H1 (cell line): ENCODE results near the gene KIF26A. TPM values are rescaled to one million over a fixed set of nuclear protein-coding genes. Genes with fewer than 3 reads are reported as not detected.

Experiments
- CTCF ChIA-PET: fragments of 300-600 bp; sonication (Branson Sonifier 250); formaldehyde crosslinking; loops from one replicate; lab custom pipeline; 2021; ENCODE audit not compliant: partially characterized antibody; lab: Charles Lee
- POLR2A ChIA-PET: fragments of 300-600 bp; sonication (Branson Sonifier 250); formaldehyde crosslinking; loops from one replicate; lab custom pipeline; 2021; ENCODE audit warnings: inconsistent platforms; ENCODE audit not compliant: partially characterized antibody; lab: Charles Lee
- DNase-seq, 2 experiments: peaks; one replicate each; pipeline versions ENCODE4 v3.0.0 to v3.0.0-alpha.2; 2010 to 2022; ENCODE audit warnings: low spot score in 2 of 2, low read depth in 1 of 2, mixed read lengths in 1 of 2
- FAIRE-seq: peaks from 2 replicates; lab custom pipeline; 2011; peaks lifted over from hg19 to GRCh38; lab: Jason Lieb, UNC
- H2AFZ ChIP-seq: 2 replicates; pipeline ENCODE4 v1.8.1; 2012; ENCODE audit warnings: low read length, inconsistent platforms
- H2AK5ac ChIP-seq: 2 replicates; pipeline ENCODE4 v1.6.1; 2013; ENCODE audit warnings: low read depth, low read length
- H2BK120ac ChIP-seq: replicated peaks from 2 replicates; pipeline ENCODE3; 2013; ENCODE audit warnings: low read depth, low read length, inconsistent platforms
- H2BK12ac ChIP-seq: 2 replicates; pipeline ENCODE4 v1.6.1; 2013; ENCODE audit warnings: low read depth, low read length
- H2BK15ac ChIP-seq: 2 replicates; pipeline ENCODE4 v1.6.1; 2013; ENCODE audit warnings: low read length
- H2BK20ac ChIP-seq: 2 replicates; pipeline ENCODE4 v1.6.1; 2013; ENCODE audit warnings: low read length
- H2BK5ac ChIP-seq: 2 replicates; pipeline ENCODE4 v1.6.1; 2013; ENCODE audit warnings: low read depth, low read length
- H3K14ac ChIP-seq: 2 replicates; pipeline ENCODE4 v1.6.1; 2013; ENCODE audit warnings: inconsistent platforms; ENCODE audit not compliant: insufficient read length
- H3K18ac ChIP-seq: 2 replicates; pipeline ENCODE4 v1.6.1; 2013; ENCODE audit warnings: low read length; ENCODE audit errors: extremely low read depth
- H3K23ac ChIP-seq: 2 replicates; pipeline ENCODE4 v1.6.1; 2013; ENCODE audit warnings: inconsistent platforms; ENCODE audit not compliant: insufficient read length
- H3K23me2 ChIP-seq: 2 replicates; pipeline ENCODE4 v1.6.1; 2013; ENCODE audit warnings: low read depth, low read length
- H3K27ac ChIP-seq: 2 replicates; pipeline ENCODE4 v1.6.1; 2011; ENCODE audit warnings: low read depth, low read length, inconsistent platforms
- H3K27me3 ChIP-seq, 4 experiments: replicated peaks in 1 of 4; 1 replicate in 1 of 4; 2 replicates in 3 of 4; pipeline versions ENCODE4 v1.6.1 to v1.8.1; 2011 to 2013; ENCODE audit warnings: low read length in 3 of 4, mild to moderate bottlenecking in 3 of 4, inconsistent platforms in 2 of 4, mixed read lengths in 2 of 4, moderate library complexity in 1 of 4; ENCODE audit not compliant: control insufficient read depth in 3 of 4, insufficient read depth in 3 of 4; ENCODE audit errors: extremely low read depth in 1 of 4
- H3K36me3 ChIP-seq, 4 experiments: 2 replicates each; pipeline versions ENCODE4 v1.6.1 to v1.8.1; 2011 to 2013; ENCODE audit warnings: mild to moderate bottlenecking in 4 of 4, low read length in 3 of 4, moderate library complexity in 2 of 4, control low read depth in 1 of 4, inconsistent platforms in 1 of 4; ENCODE audit not compliant: insufficient read depth in 4 of 4, control insufficient read depth in 2 of 4
- H3K4ac ChIP-seq: replicated peaks from 2 replicates; pipeline ENCODE3; 2013; ENCODE audit warnings: low read length, low read depth, mixed read lengths, inconsistent platforms; ENCODE audit not compliant: insufficient read length
- H3K4me1 ChIP-seq, 4 experiments: replicated peaks in 1 of 4; 1 replicate in 1 of 4; 2 replicates in 3 of 4; pipeline versions ENCODE4 v1.6.1 to v1.8.1; 2011 to 2013; ENCODE audit warnings: low read length in 3 of 4, inconsistent platforms in 2 of 4, mixed read lengths in 1 of 4; ENCODE audit not compliant: insufficient read depth in 4 of 4, control insufficient read depth in 3 of 4
- H3K4me2 ChIP-seq, 2 experiments: 2 replicates each; pipeline versions ENCODE4 v1.6.1 to v1.8.1; 2011 to 2013; ENCODE audit warnings: low read depth in 2 of 2, low read length in 2 of 2, control low read depth in 1 of 2, inconsistent platforms in 1 of 2, mild to moderate bottlenecking in 1 of 2; ENCODE audit not compliant: insufficient read depth in 1 of 2
- H3K4me3 ChIP-seq, 4 experiments: fragments of 200-600, 300-600 bp in 1 of 4; sonication (generic), shearing (Covaris generic), sonication (Bioruptor Twin) in 1 of 4; 2 replicates each; pipeline versions ENCODE4 v1.5.1 to v1.8.1; 2011 to 2016; ENCODE audit warnings: low read length in 4 of 4, low read depth in 3 of 4, control low read depth in 2 of 4, inconsistent platforms in 2 of 4, mild to moderate bottlenecking in 2 of 4, mixed read lengths in 1 of 4, moderate library complexity in 1 of 4; ENCODE audit not compliant: insufficient read depth in 2 of 4; ENCODE audit errors: extremely low read depth in 1 of 4
- H3K56ac ChIP-seq: replicated peaks from 2 replicates; pipeline ENCODE3; 2013; ENCODE audit warnings: low read depth, mild to moderate bottlenecking, mixed read lengths, low read length, inconsistent platforms; ENCODE audit not compliant: insufficient read length
- H3K79me1 ChIP-seq: 2 replicates; pipeline ENCODE4 v1.6.1; 2013; ENCODE audit warnings: low read depth, low read length, control low read depth
- H3K79me2 ChIP-seq, 2 experiments: 2 replicates each; pipeline versions ENCODE4 v1.6.1 to v1.8.1; 2012 to 2013; ENCODE audit warnings: low read length in 2 of 2, mild to moderate bottlenecking in 2 of 2, inconsistent platforms in 1 of 2; ENCODE audit not compliant: insufficient read depth in 2 of 2, control insufficient read depth in 1 of 2
- H3K9ac ChIP-seq, 4 experiments: replicated peaks in 1 of 4; 1 replicate in 1 of 4; 2 replicates in 3 of 4; pipeline versions ENCODE4 v1.6.1 to v1.8.1; 2011 to 2013; ENCODE audit warnings: low read depth in 3 of 4, low read length in 3 of 4, control low read depth in 2 of 4, mild to moderate bottlenecking in 2 of 4, moderate library complexity in 2 of 4, inconsistent platforms in 1 of 4; ENCODE audit errors: extremely low read depth in 1 of 4
- H3K9me3 ChIP-seq, 2 experiments: 2 replicates each; pipeline versions ENCODE4 v1.6.1 to v1.8.1; 2012 to 2013; ENCODE audit warnings: mild to moderate bottlenecking in 2 of 2, moderate library complexity in 2 of 2, control low read depth in 1 of 2, inconsistent platforms in 1 of 2, low read depth in 1 of 2, low read length in 1 of 2, mixed read lengths in 1 of 2; ENCODE audit not compliant: insufficient read depth in 2 of 2
- H4K20me1 ChIP-seq, 2 experiments: replicated peaks in 1 of 2; 2 replicates each; pipeline versions ENCODE3 to v1.8.1; 2011 to 2013; ENCODE audit warnings: inconsistent platforms in 2 of 2, low read length in 2 of 2, mild to moderate bottlenecking in 1 of 2; ENCODE audit not compliant: insufficient read depth in 2 of 2, control insufficient read depth in 1 of 2
- H4K5ac ChIP-seq: 2 replicates; pipeline ENCODE4 v1.6.1; 2013; ENCODE audit warnings: low read length, low read depth, mixed read lengths, inconsistent platforms; ENCODE audit not compliant: insufficient read length
- H4K8ac ChIP-seq: 2 replicates; pipeline ENCODE4 v1.8.0; 2013; ENCODE audit warnings: mild to moderate bottlenecking, moderate library complexity, low read length, inconsistent platforms; ENCODE audit not compliant: insufficient read depth; ENCODE audit errors: extremely low read depth
- H4K91ac ChIP-seq: replicated peaks from 2 replicates; pipeline ENCODE3; 2013; ENCODE audit warnings: low read length, mixed read lengths, inconsistent platforms; ENCODE audit not compliant: insufficient read length
- ASH2L ChIP-seq: fragments of 200-600, 300-600 bp; sonication (generic); IDR thresholded peaks from one replicate; pipeline ENCODE4 v1.7.1; 2017; ENCODE audit warnings: low read length
- BRCA1 ChIP-seq: IDR thresholded peaks from 2 replicates; pipeline ENCODE4 v1.6.1; 2012; ENCODE audit warnings: low read depth, low read length, improper control_type of control experiment
- CBX5 ChIP-seq: fragments of 300-800, 300-1000 bp; sonication (generic); IDR thresholded peaks from 2 replicates; pipeline ENCODE4 v1.7.1; 2016; ENCODE audit warnings: antibody characterized with exemption, low read length, low read depth
- CREB1 ChIP-seq: IDR thresholded peaks from 2 replicates; pipeline ENCODE4 v1.6.1; 2012; ENCODE audit warnings: inconsistent platforms
- EGR1 ChIP-seq: IDR thresholded peaks from 2 replicates; pipeline ENCODE4 v1.6.1; 2011; ENCODE audit warnings: low read depth, low read length, borderline replicate concordance
- JUN ChIP-seq: IDR thresholded peaks from 2 replicates; pipeline ENCODE4 v1.6.1; 2011; ENCODE audit warnings: low read depth, mild to moderate bottlenecking, improper control_type of control experiment, low read length
- NANOG ChIP-seq: IDR thresholded peaks from 2 replicates; pipeline ENCODE4 v1.6.1; 2011; ENCODE audit warnings: low read length, low read depth, mild to moderate bottlenecking, inconsistent platforms; ENCODE audit not compliant: insufficient read depth, poor library complexity, severe bottlenecking
- POLR2A ChIP-seq, 2 experiments: IDR thresholded peaks; 1 replicate in 1 of 2; 2 replicates in 1 of 2; pipeline ENCODE4 v1.6.1; 2011; ENCODE audit warnings: low read depth in 2 of 2, low read length in 2 of 2, mild to moderate bottlenecking in 2 of 2; ENCODE audit errors: control extremely low read depth in 1 of 2
- POU5F1 ChIP-seq: IDR thresholded peaks from 2 replicates; pipeline ENCODE4 v1.6.1; 2011; ENCODE audit warnings: low read depth, mild to moderate bottlenecking, low read length, moderate library complexity
- RFX5 ChIP-seq: IDR thresholded peaks from 2 replicates; pipeline ENCODE4 v1.6.1; 2011; ENCODE audit warnings: low read depth, low read length, improper control_type of control experiment, borderline replicate concordance
- SAP30 ChIP-seq: fragments of 300-600 bp; sonication (generic); IDR thresholded peaks from 2 replicates; pipeline ENCODE4 v1.7.1; 2012; ENCODE audit warnings: low read length, moderate library complexity, mild to moderate bottlenecking, inconsistent platforms; ENCODE audit not compliant: insufficient read depth, insufficient replicate concordance
- SP1 ChIP-seq: IDR thresholded peaks from 2 replicates; pipeline ENCODE4 v1.6.1; 2011; ENCODE audit warnings: low read depth, low read length
- YY1 ChIP-seq: IDR thresholded peaks from 2 replicates; pipeline ENCODE4 v1.6.1; 2011; ENCODE audit warnings: low read depth, mild to moderate bottlenecking, low read length
- WGBS, 2 experiments: shearing (Covaris generic) in 1 of 2; methylation state at CpG; one replicate each; pipeline versions ENCODE4 v1.1.6 to v1.1.7; 2013 to 2015; ENCODE audit warnings: low lambda C conversion rate in 2 of 2, mixed read lengths in 2 of 2, inconsistent platforms in 1 of 2, low coverage in 1 of 2, missing lambda C conversion rate in 1 of 2; ENCODE audit not compliant: insufficient replicate concordance in 2 of 2, insufficient coverage in 1 of 2, insufficient read length in 1 of 2; ENCODE audit errors: extremely low coverage in 1 of 2, missing lambda C conversion rate in 1 of 2; 5-methylcytosine and 5-hydroxymethylcytosine counted together
- polyA plus RNA-seq, 7 experiments: library from polyadenylated mRNA; depleted of rRNA in 3 of 7; stranded (reverse) in 5 of 7; unstranded in 2 of 7; fragments of >200 nt in 5 of 7; fragments of 200-250 nt in 2 of 7; gene quantifications; 1 replicate in 5 of 7; 2 replicates in 1 of 7; 4 replicates in 1 of 7; pipeline versions ENCODE4 v1.2.1 to v1.2.3, GENCODE V29; 2011 to 2013; ENCODE audit warnings: missing spikeins in 2 of 7, mixed read lengths in 2 of 7
- total RNA-seq: library from RNA; stranded (reverse); fragmentation: NEBNext Ultra II Directional; extraction: Animal tissue kit (Norgen Biotek cat#: 25700); gene quantifications from 2 replicates; pipeline ENCODE4 v1.2.1, GENCODE V29; 2021
- TF ChIP-seq, protein P1 (sequence below): IDR thresholded peaks from 2 replicates; pipeline ENCODE4 v1.6.1; 2011; ENCODE audit warnings: low read depth, mild to moderate bottlenecking, low read length; ENCODE audit not compliant: insufficient read depth
- TF ChIP-seq, protein P2 (sequence below): IDR thresholded peaks from 2 replicates; pipeline ENCODE4 v1.6.1; 2012; ENCODE audit warnings: inconsistent platforms

Gene KIF26A
- total and polyA plus RNA-seq, 2 of the 8 experiments (the other 6 are each of a cell fraction or from before 2014, with no cell fraction given): 11.5 to 41.6 TPM

DNA sequence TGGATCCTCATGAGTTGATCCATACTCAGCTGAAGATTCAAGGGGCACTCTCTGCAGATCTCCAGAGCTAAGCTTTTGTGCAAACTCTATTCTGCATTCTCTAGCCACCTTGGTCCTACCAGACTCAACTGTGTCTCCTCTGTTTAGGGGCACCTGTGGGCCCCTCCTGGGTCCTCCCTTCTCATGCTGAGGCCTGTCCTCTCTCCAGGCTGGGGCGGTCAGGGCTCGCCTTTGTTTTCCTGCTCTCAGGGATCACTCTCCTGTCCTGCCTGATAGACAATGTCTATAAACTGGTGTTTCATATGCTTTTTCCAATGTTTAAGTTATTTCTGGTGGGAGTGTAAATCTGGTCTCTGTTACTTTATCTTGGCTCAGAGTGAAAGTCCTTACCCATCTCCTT is 11.6 kb upstream of the KIF26A start:
- H3K9ac ChIP-seq: no peak overlapping the region
- no peak overlapping the region for H2AFZ ChIP-seq
- no peak overlapping the region for H3K56ac ChIP-seq
- CTCF ChIA-PET: interaction anchor here (1.1 to 1.7 kb wide), 3 partner anchors 51 to 317 kb away, joined by 3 to 5 read pairs (median 3); no protein-coding TSS in a partner anchor
- POLR2A ChIA-PET: no interaction called here
- no peak for DNase-seq
- no peak overlapping the region for H2BK20ac ChIP-seq
- H3K4me2 ChIP-seq: no peak overlapping the region
- H3K79me2 ChIP-seq: no peaks in the 10 kb centered on the region
- H3K4ac ChIP-seq: no peak overlapping the region
- H2BK120ac ChIP-seq: no peak overlapping the region
- H2BK12ac ChIP-seq: no peak overlapping the region
- H3K4me1 ChIP-seq: no peaks in the 10 kb centered on the region; a peak in 1 of 7 replicates
- H4K5ac ChIP-seq: no peak overlapping the region
- H3K18ac ChIP-seq: no peak overlapping the region
- H3K14ac ChIP-seq: no peak overlapping the region
- no peak for FAIRE-seq
- H3K4me3 ChIP-seq: no peak overlapping the region
- peaks cover 7 to 13% of the 10 kb centered on the region in 2 experiments; a peak in 2 of 4 replicates for H3K9me3 ChIP-seq
- H2BK15ac ChIP-seq: no peak overlapping the region
- no peaks in the 10 kb centered on the region for H3K79me1 ChIP-seq
- no peak overlapping the region for H3K27ac ChIP-seq
- no peak overlapping the region for H4K8ac ChIP-seq
- no peaks in the 10 kb centered on the region for H3K23me2 ChIP-seq
- H2BK5ac ChIP-seq: no peak overlapping the region
- H4K20me1 ChIP-seq: no peaks in the 10 kb centered on the region
- H2AK5ac ChIP-seq: no peak overlapping the region
- H4K91ac ChIP-seq: no peak overlapping the region
- 92% methylated on average over 2 of the region's 2 CpGs; no CpG with 5 or more reads in 1 of the 2 experiments for WGBS, 2 experiments
- H3K27me3 ChIP-seq: no peaks in the 10 kb centered on the region
- no peak overlapping the region for H3K23ac ChIP-seq
- no peaks in the 10 kb centered on the region for H3K36me3 ChIP-seq
- no peak for TF ChIP-seq RFX5
- TF ChIP-seq SAP30: no peak
- no peak for TF ChIP-seq CBX5
- TF ChIP-seq NANOG: no peak
- TF ChIP-seq ASH2L: no peak
- no peak for TF ChIP-seq JUN
- TF ChIP-seq, protein P1, sequence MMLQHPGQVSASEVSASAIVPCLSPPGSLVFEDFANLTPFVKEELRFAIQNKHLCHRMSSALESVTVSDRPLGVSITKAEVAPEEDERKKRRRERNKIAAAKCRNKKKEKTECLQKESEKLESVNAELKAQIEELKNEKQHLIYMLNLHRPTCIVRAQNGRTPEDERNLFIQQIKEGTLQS: no peak
- TF ChIP-seq SP1: no peak
- TF ChIP-seq, protein P2, sequence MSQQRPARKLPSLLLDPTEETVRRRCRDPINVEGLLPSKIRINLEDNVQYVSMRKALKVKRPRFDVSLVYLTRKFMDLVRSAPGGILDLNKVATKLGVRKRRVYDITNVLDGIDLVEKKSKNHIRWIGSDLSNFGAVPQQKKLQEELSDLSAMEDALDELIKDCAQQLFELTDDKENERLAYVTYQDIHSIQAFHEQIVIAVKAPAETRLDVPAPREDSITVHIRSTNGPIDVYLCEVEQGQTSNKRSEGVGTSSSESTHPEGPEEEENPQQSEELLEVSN: no peak
- no peak for TF ChIP-seq POU5F1
- TF ChIP-seq YY1: no peak
- no peak for TF ChIP-seq BRCA1
- TF ChIP-seq EGR1: no peak
- TF ChIP-seq POLR2A (IDR thresholded peaks at IDR 0.05; ENCODE audit: control extremely low read depth in 1 of 2, low read depth in 2 of 2, low read length in 2 of 2): no peak
- TF ChIP-seq CREB1: no peak
